Adrenal gland (tissue), 12 donors: ENCODE results near the gene CALML6. TPM values are rescaled to one million over a fixed set of nuclear protein-coding genes. Genes with fewer than 3 reads are reported as not detected.

Source experiments
- DNase-seq, 7 donors: peaks; one replicate each; pipeline ENCODE4 v3.0.0-alpha.2; 2019 to 2020
- H3K27ac ChIP-seq, 5 donors: fragments of 200-600 bp; sonication (generic) in 4 of 5; 1 replicate in 3 of 5; 2 replicates in 2 of 5; pipeline versions ENCODE4 v1.5.1 to v1.8.0; 2016 to 2020; ENCODE audit warnings: mild to moderate bottlenecking in 1 of 5
- H3K27me3 ChIP-seq: fragments of 200-600 bp; 2 replicates; pipeline ENCODE4 v1.8.0; 2021
- H3K36me3 ChIP-seq, 2 donors: fragments of 200-600 bp; replicated peaks in 1 of 2; 1 replicate in 1 of 2; 2 replicates in 1 of 2; pipeline versions ENCODE4 v1.5.1 to v1.8.0; 2018 to 2022
- H3K4me1 ChIP-seq, 2 donors: fragments of 200-600 bp; replicated peaks in 1 of 2; 1 replicate in 1 of 2; 2 replicates in 1 of 2; pipeline versions ENCODE4 v1.5.1 to v1.8.0; 2018 to 2021
- H3K4me3 ChIP-seq, 4 donors: fragments of 200-600 bp; sonication (generic) in 3 of 4; one replicate each; pipeline ENCODE4 v1.5.1; 2016 to 2018
- H3K9me3 ChIP-seq, 3 donors: fragments of 200-600 bp; sonication (generic) in 1 of 3; replicated peaks in 1 of 3; 1 replicate in 2 of 3; 2 replicates in 1 of 3; pipeline versions ENCODE4 v1.5.1 to v1.8.0; 2016 to 2021
- POLR2A ChIP-seq, 2 donors: fragments of 450-650 bp; IDR thresholded peaks; one replicate each; pipeline ENCODE4 v1.6.1; 2017; ENCODE audit warnings: antibody characterized with exemption in 2 of 2, mild to moderate bottlenecking in 2 of 2, moderate library complexity in 1 of 2
- WGBS, 4 donors: extraction: QIAGEN DNeasy Blood & Tissue Kit in 2 of 4; methylation state at CpG; one replicate each; pipeline versions ENCODE4 v1.1.5 to v1.1.7; 2013 to 2017; 5-methylcytosine and 5-hydroxymethylcytosine counted together
- intact Hi-C, 2 donors: fragments of 100-400 bp; cut with DNase I; formaldehyde crosslinking; loops; one replicate each; pipeline versions ENCODE4 v1.14.1 to v1.15.0; 2022 to 2023
- polyA plus RNA-seq, 3 donors: library from polyadenylated mRNA; stranded (reverse); fragments of 200-250 nt in 2 of 3; fragments of 350-450 nt in 1 of 3; fragmentation: Illumina TruSeq in 1 of 3; extraction: RNeasy Lipid Tissue Mini Kit (QIAGEN cat#74804) in 1 of 3; gene quantifications; one replicate each; pipeline ENCODE4 v1.2.3, GENCODE V29; 2013 to 2014
- total RNA-seq, 9 donors: library from RNA; depleted of rRNA in 4 of 9; stranded (reverse); fragments of >200 nt in 4 of 9; fragments of 120-200 nt in 1 of 9; fragmentation: NEBNext Ultra II Directional in 1 of 9; extraction: Animal tissue kit (Norgen Biotek cat#: 25700) in 1 of 9; gene quantifications; one replicate each; pipeline versions ENCODE4 v1.1.0 to v1.2.4, GENCODE V29; 2013 to 2023
- TF ChIP-seq, protein P1 (sequence below), 6 experiments: fragments of 450-650 bp in 4 of 6; fragments of 200-600 bp in 2 of 6; sonication (generic) in 1 of 6; IDR thresholded peaks; 1 replicate in 5 of 6; 2 replicates in 1 of 6; pipeline versions ENCODE4 v1.5.1 to v1.8.0; 2016 to 2021; ENCODE audit warnings: antibody characterized with exemption in 6 of 6, mild to moderate bottlenecking in 2 of 6, moderate library complexity in 1 of 6
- donor health status: healthy with polysubstance abuse.
- donor health status: Bipolar disorder and iron deficiency.
- donor health status: DM: yes; HTN: yes; CAD: no.
- donor health status: DM: no; HTN: no; CAD: no.
- donor health status: DM: no; HTN: no; CAD: no.
- donor health status: DM: yes; HTN: yes; CAD: no.

The CALML6 gene
- total and polyA plus RNA-seq, 12 donors, result 0.17 to 4.7 (median 0.48) TPM; not detected in 6

GRCh38 chr1:1915911-1916840, 1.1 kb downstream of the CALML6 start:
- 92 to 97% (median 94%) methylated on average over 14 to 23 of the region's 23 CpGs for WGBS, 4 donors
- intact Hi-C loops, result no loop called here

GRCh38 chr1:1916851-1917251, 1.8 kb downstream of the CALML6 start:
- TF ChIP-seq, protein P1, sequence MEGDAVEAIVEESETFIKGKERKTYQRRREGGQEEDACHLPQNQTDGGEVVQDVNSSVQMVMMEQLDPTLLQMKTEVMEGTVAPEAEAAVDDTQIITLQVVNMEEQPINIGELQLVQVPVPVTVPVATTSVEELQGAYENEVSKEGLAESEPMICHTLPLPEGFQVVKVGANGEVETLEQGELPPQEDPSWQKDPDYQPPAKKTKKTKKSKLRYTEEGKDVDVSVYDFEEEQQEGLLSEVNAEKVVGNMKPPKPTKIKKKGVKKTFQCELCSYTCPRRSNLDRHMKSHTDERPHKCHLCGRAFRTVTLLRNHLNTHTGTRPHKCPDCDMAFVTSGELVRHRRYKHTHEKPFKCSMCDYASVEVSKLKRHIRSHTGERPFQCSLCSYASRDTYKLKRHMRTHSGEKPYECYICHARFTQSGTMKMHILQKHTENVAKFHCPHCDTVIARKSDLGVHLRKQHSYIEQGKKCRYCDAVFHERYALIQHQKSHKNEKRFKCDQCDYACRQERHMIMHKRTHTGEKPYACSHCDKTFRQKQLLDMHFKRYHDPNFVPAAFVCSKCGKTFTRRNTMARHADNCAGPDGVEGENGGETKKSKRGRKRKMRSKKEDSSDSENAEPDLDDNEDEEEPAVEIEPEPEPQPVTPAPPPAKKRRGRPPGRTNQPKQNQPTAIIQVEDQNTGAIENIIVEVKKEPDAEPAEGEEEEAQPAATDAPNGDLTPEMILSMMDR (IDR thresholded peaks at IDR 0.05), result no peak
- peak in 4 of 7 donors; percentile 20 to 39 (median 28) for DNase-seq
- Histone ChIP-seq H3K4me3 (no peak overlapping the region), H3K9me3 (no peaks in the 10 kb centered on the region), H3K4me1 (peaks cover 13 to 14% of the 10 kb centered on the region in 2 donors), H3K27me3 (no peaks in the 10 kb centered on the region), H3K36me3 (no peaks in the 10 kb centered on the region), H3K27ac (no peak overlapping the region)
- intact Hi-C loops, result no loop called here
- WGBS, 4 donors, result 82 to 87% (median 85%) methylated on average over 15 to 19 of the region's 19 CpGs

More at GRCh38 chr1:1915911-1916840, 1.1 kb downstream of the CALML6 start:
- Histone ChIP-seq H3K4me1 (peaks cover 13 to 14% of the 10 kb centered on the region in 2 donors), H3K9me3 (no peaks in the 10 kb centered on the region), H3K27me3 (no peaks in the 10 kb centered on the region), H3K36me3 (no peaks in the 10 kb centered on the region), H3K4me3 (no peak overlapping the region), H3K27ac (no peak overlapping the region)
- no peak for TF ChIP-seq POLR2A (IDR thresholded peaks at IDR 0.05)
- TF ChIP-seq, protein P1 (IDR thresholded peaks at IDR 0.05), result no peak
- peak in 4 of 7 donors; percentile 13 to 31 (median 28) for DNase-seq

GRCh38 chr1:1917304-1917976, 2.4 kb downstream of the CALML6 start:
- H3K27ac ChIP-seq, result peak overlapping the region in 3 of 5 donors; percentile 78 to 89 (median 78)
- intact Hi-C loops, result no loop called here
- peaks cover 13 to 14% of the 10 kb centered on the region in 2 donors for H3K4me1 ChIP-seq
- no peaks in the 10 kb centered on the region for H3K9me3 ChIP-seq
- no peaks in the 10 kb centered on the region for H3K27me3 ChIP-seq
- peak in 4 of 7 donors; percentile 15 to 34 (median 26) for DNase-seq
- no peak for TF ChIP-seq POLR2A (IDR thresholded peaks at IDR 0.05)
- TF ChIP-seq, protein P1 (IDR thresholded peaks at IDR 0.05), result no peak
- no peaks in the 10 kb centered on the region for H3K36me3 ChIP-seq
- 85 to 96% (median 93%) methylated on average over 6 to 14 of the region's 14 CpGs for WGBS, 4 donors
- no peak overlapping the region for H3K4me3 ChIP-seq
